ENCODE measurements around the gene SLC7A11. TPM values are rescaled to one million over a fixed set of nuclear protein-coding genes. Genes with fewer than 3 reads are reported as not detected.

Gene SLC7A11
- total RNA-seq, 4 donors from 2014 or later: 6.2 to 39.8 (median 8.8) TPM

DNA sequence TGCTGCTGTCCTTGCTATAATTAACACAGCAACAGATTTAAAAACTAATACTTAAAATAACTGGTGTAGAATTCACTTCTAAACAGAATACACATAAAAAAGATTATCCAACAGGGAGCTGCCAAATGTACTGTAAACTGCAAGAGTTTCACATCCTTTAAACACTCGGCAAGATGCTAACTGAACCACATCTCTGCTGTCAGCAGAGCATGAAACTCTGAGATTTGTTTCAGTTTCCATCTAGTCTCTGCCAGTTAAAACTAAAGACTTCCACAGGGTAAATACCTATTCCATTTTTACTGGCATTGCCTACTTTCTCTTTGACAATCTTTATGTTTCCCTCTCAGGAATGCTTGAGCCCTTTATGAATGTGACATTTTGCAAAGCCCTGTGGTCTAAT, 127.7 kb downstream of the SLC7A11 start:
- H3K4me3 ChIP-seq (replicated peaks in 1 of 3): no peak overlapping the region
- no peaks in the 10 kb centered on the region for H3K27me3 ChIP-seq
- DNase-seq: no peak
- 13 to 17% methylated on average over 1 of the region's 1 CpG for WGBS, 2 donors
- H3K4me1 ChIP-seq: peaks cover 6 to 7% of the 10 kb centered on the region in 2 donors
- intact Hi-C loops (cut with DNase I): no loop called here
- no peak overlapping the region for H3K27ac ChIP-seq
- no peak for TF ChIP-seq POLR2A (IDR thresholded peaks at IDR 0.05)
- TF ChIP-seq, protein P1, sequence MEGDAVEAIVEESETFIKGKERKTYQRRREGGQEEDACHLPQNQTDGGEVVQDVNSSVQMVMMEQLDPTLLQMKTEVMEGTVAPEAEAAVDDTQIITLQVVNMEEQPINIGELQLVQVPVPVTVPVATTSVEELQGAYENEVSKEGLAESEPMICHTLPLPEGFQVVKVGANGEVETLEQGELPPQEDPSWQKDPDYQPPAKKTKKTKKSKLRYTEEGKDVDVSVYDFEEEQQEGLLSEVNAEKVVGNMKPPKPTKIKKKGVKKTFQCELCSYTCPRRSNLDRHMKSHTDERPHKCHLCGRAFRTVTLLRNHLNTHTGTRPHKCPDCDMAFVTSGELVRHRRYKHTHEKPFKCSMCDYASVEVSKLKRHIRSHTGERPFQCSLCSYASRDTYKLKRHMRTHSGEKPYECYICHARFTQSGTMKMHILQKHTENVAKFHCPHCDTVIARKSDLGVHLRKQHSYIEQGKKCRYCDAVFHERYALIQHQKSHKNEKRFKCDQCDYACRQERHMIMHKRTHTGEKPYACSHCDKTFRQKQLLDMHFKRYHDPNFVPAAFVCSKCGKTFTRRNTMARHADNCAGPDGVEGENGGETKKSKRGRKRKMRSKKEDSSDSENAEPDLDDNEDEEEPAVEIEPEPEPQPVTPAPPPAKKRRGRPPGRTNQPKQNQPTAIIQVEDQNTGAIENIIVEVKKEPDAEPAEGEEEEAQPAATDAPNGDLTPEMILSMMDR (IDR thresholded peaks at IDR 0.05): no peak
- no peaks in the 10 kb centered on the region for H3K9me3 ChIP-seq
- H3K36me3 ChIP-seq: no peaks in the 10 kb centered on the region

All from thyroid gland (tissue), 4 donors.